Transverse colon (tissue), 4 donors: ENCODE results near the gene PLA2G5.

ENCODE experiments used
- CTCF ChIP-seq, 5 experiments: fragments of 200-600 bp in 3 of 5; fragments of 450-650 bp in 2 of 5; sonication (generic) in 3 of 5; IDR thresholded peaks; 1 replicate in 2 of 5; 2 replicates in 3 of 5; pipeline ENCODE4 v1.5.1; 2016 to 2017; ENCODE audit warnings: antibody characterized with exemption in 5 of 5, inconsistent platforms in 3 of 5, mild to moderate bottlenecking in 2 of 5, moderate library complexity in 1 of 5
- EP300 ChIP-seq: sonication (generic); formaldehyde crosslinking; IDR thresholded peaks from one replicate; pipeline ENCODE4 v1.6.1; 2017; ENCODE audit warnings: antibody characterized with exemption, low read depth
- POLR2AphosphoS5 ChIP-seq, 3 donors: sonication (generic); formaldehyde crosslinking; IDR thresholded peaks; one replicate each; pipeline ENCODE4 v1.6.1; 2016; ENCODE audit warnings: antibody characterized with exemption in 3 of 3

- TF ChIP-seq CTCF (IDR thresholded peaks at IDR 0.05) (no peak), POLR2AphosphoS5 (IDR thresholded peaks at IDR 0.05) (no peak), EP300 (no peak)
These were observed 41.5 kb downstream of the PLA2G5 start for GRCh38 chr1:20111452-20111851.
